Measurements from ENCODE around the gene RPL32. TPM values are rescaled to one million over a fixed set of nuclear protein-coding genes. Genes with fewer than 3 reads are reported as not detected.
"Not testable (repeated sequence)": the region's sequence is repeated elsewhere in the genome, so short reads cannot be mapped to it uniquely, and the experiment has no call there.

RPL32 gene
- polyA plus RNA-seq, 6 donors from 2014 or later = 1,322 to 3,271 (median 2,987) TPM

GRCh38 chr3:12856626-12857025 is 15.3 kb upstream of the RPL32 start:
- H3K36me3 Mint-ChIP-seq = no peaks in the 10 kb centered on the region
- H3K9me3 Mint-ChIP-seq = no peaks in the 10 kb centered on the region
- no peak for ATAC-seq (ENCODE audit: low read depth in 2 of 2)
- no peak overlapping the region for H3K27ac Mint-ChIP-seq
- peaks cover 26 to 58% (median 30%) of the 10 kb centered on the region in 3 donors for H3K27me3 Mint-ChIP-seq
- DNase-seq = no peak
- no peak overlapping the region for H3K4me3 Mint-ChIP-seq
- no peaks in the 10 kb centered on the region for H3K4me1 Mint-ChIP-seq

- H3K36me3 Mint-ChIP-seq = no peaks in the 10 kb centered on the region
- no peaks in the 10 kb centered on the region for H3K4me1 Mint-ChIP-seq
- H3K27me3 Mint-ChIP-seq = peaks cover 26 to 51% (median 27%) of the 10 kb centered on the region in 3 donors
- no peak for ATAC-seq (ENCODE audit: low read depth in 2 of 2)
- no peak for DNase-seq
- H3K4me3 Mint-ChIP-seq = no peak overlapping the region
- no peak overlapping the region for H3K27ac Mint-ChIP-seq
- H3K9me3 Mint-ChIP-seq = peaks cover 0 to 4% (median 0%) of the 10 kb centered on the region in 7 donors
Observed at GRCh38 chr3:12854565-12854964, 13.2 kb upstream of the RPL32 start.

DNA sequence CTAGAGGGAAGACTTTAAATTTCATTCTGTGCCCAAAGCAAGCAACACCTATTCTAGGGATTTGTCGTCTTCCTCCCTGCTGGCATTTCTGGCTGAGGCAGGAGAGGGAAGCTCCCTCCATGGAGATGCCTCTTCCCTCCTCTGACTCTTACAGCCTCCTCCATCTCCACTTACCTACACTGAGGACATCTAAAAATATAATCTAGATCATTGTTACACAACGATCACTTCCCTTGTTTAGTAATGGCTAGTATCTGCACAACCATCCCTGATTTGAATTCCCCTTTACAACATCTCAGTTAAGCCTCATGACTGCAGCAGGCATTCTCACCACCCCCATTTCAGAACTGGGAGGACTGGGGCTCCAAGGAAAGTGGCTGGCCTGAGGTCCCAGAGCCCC is 12.5 kb upstream of the RPL32 start:
- H3K27ac Mint-ChIP-seq; DNase-seq; H3K36me3 Mint-ChIP-seq; H3K4me3 Mint-ChIP-seq; H3K4me1 Mint-ChIP-seq; H3K9me3 Mint-ChIP-seq; ATAC-seq (ENCODE audit: low read depth in 2 of 2): not testable (repeated sequence)
- peaks cover 20 to 47% (median 27%) of the 10 kb centered on the region in 3 donors for H3K27me3 Mint-ChIP-seq

- H3K27ac Mint-ChIP-seq = no peak overlapping the region
- no peaks in the 10 kb centered on the region for H3K36me3 Mint-ChIP-seq
- DNase-seq (no peak), ATAC-seq (ENCODE audit: low read depth in 2 of 2) (no peak)
- peaks cover 17 to 35% (median 27%) of the 10 kb centered on the region in 3 donors for H3K27me3 Mint-ChIP-seq
- peaks cover 0 to 4% (median 0%) of the 10 kb centered on the region in 7 donors for H3K9me3 Mint-ChIP-seq
- no peaks in the 10 kb centered on the region for H3K4me1 Mint-ChIP-seq
- no peak overlapping the region for H3K4me3 Mint-ChIP-seq
Observed at GRCh38 chr3:12852201-12852600, 10.8 kb upstream of the RPL32 start.

DNA sequence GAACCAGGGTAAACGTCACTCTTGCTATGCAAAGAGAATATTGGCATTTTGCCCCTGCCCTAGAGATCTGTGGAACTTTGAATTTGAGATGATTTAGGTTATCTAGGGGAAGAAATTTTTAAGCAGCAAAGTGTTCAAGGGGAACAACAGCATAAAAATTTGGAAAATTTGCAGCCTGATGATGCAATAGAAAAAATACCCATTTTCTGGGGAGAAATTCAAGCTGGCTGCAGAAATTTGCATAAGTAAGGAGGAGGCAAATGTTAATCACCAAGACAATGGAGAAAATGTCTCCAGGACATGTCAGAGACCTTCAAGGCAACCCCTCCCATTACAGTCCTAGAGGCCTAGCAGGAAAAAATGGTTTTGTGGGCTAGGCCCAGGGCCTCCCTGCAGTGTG is 4.4 kb upstream of the RPL32 start:
- peaks cover 0 to under 1% (median 0%) of the 10 kb centered on the region in 7 donors for H3K9me3 Mint-ChIP-seq
- peaks cover 0 to 3% (median 2%) of the 10 kb centered on the region in 3 donors for H3K27me3 Mint-ChIP-seq
- H3K36me3 Mint-ChIP-seq = peaks cover 0 to 2% of the 10 kb centered on the region in 2 donors
- peaks cover 6 to 9% (median 6%) of the 10 kb centered on the region in 3 donors for H3K4me1 Mint-ChIP-seq
- ATAC-seq (ENCODE audit: low read depth in 2 of 2) (no peak), DNase-seq (no peak)
- H3K4me3 Mint-ChIP-seq = no peak overlapping the region
- no peak overlapping the region for H3K27ac Mint-ChIP-seq

- no peaks in the 10 kb centered on the region for H3K9me3 Mint-ChIP-seq
- H3K4me1 Mint-ChIP-seq = peaks cover 18 to 42% (median 36%) of the 10 kb centered on the region in 3 donors
- ATAC-seq (ENCODE audit: low read depth in 2 of 2) (no peak), DNase-seq (no peak)
- peak overlapping the region in 5 of 6 donors; percentile 18 to 100 (median 99) for H3K27ac Mint-ChIP-seq
- H3K4me3 Mint-ChIP-seq = peak overlapping the region in 1 of 8 donors; percentile 97
- H3K27me3 Mint-ChIP-seq = no peaks in the 10 kb centered on the region
- H3K36me3 Mint-ChIP-seq = peaks cover 0 to 22% of the 10 kb centered on the region in 2 donors
Observed at GRCh38 chr3:12842469-12842868, 1.1 kb upstream of the RPL32 start.

GRCh38 chr3:12841970-12842328 is 584 bp upstream of the RPL32 start:
- Mint-ChIP-seq H3K27ac (peak overlapping the region; percentile 99 to 100 (median 100)), H3K4me1 (peaks cover 18 to 47% (median 36%) of the 10 kb centered on the region in 3 donors), H3K4me3 (peak overlapping the region; percentile 79 to 98 (median 96)), H3K27me3 (no peaks in the 10 kb centered on the region), H3K9me3 (no peaks in the 10 kb centered on the region), H3K36me3 (peaks cover 0 to 22% of the 10 kb centered on the region in 2 donors)
- ATAC-seq (ENCODE audit: low read depth in 2 of 2) = no peak
- DNase-seq = no peak

GRCh38 chr3:12840591-12841148 is 695 bp downstream of the RPL32 start:
- Mint-ChIP-seq H3K27ac (peak overlapping the region; percentile 99 to 100 (median 100)), H3K36me3 (peaks cover 8 to 22% of the 10 kb centered on the region in 2 donors), H3K9me3 (no peaks in the 10 kb centered on the region), H3K27me3 (no peaks in the 10 kb centered on the region), H3K4me1 (peaks cover 18 to 49% (median 36%) of the 10 kb centered on the region in 3 donors), H3K4me3 (peak overlapping the region; percentile 89 to 98 (median 97))
- peak; percentile 45 to 51 for ATAC-seq (ENCODE audit: low read depth in 2 of 2)
- DNase-seq = no peak

- H3K36me3 Mint-ChIP-seq = peaks cover 9 to 22% of the 10 kb centered on the region in 2 donors
- peak overlapping the region; percentile 89 to 98 (median 97) for H3K4me3 Mint-ChIP-seq
- peaks cover 18 to 49% (median 36%) of the 10 kb centered on the region in 3 donors for H3K4me1 Mint-ChIP-seq
- not testable (repeated sequence) for H3K9me3 Mint-ChIP-seq; H3K27me3 Mint-ChIP-seq; DNase-seq; ATAC-seq (ENCODE audit: low read depth in 2 of 2)
- peak overlapping the region; percentile 99 to 100 (median 100) for H3K27ac Mint-ChIP-seq
Observed at GRCh38 chr3:12840148-12840547, 1.2 kb downstream of the RPL32 start.

DNA sequence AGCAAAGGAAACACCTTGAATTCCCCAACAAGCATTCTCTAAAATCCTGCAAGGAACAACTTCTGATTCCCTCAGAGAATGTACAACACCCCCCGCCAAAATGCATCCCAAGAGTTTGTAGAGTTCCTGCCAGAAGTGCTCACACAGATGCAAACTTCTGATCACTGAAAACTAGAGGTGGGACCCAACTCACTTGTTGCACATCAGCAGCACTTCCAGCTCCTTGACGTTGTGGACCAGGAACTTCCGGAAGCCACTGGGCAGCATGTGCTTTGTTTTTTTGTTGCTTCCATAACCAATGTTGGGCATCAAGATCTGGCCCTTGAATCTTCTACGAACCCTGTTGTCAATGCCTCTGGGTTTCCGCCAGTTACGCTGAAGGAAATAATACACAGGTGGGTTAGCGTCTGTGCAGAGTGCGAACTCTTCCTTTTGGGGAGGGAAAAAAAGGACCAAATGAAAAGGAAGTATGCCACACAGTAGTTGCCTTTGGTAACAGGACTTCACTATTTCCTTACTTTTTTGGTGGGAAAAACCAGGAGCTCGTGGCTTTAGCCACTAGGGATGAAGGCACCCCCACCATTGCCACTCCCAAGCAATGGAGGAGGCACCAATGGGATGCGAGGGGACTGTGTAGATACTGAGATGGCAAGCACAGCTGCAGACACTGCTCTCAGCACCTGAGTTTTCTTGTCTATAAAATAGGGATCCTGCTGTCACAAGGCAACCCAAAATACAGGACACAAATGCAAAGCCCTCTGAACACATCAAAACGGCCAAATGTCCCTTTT is 2.0 kb downstream of the RPL32 start:
- peak overlapping the region; percentile 19 to 98 (median 97) for H3K4me3 Mint-ChIP-seq
- no peaks in the 10 kb centered on the region for H3K27me3 Mint-ChIP-seq
- peaks cover 9 to 22% of the 10 kb centered on the region in 2 donors for H3K36me3 Mint-ChIP-seq
- DNase-seq = no peak
- ATAC-seq (ENCODE audit: low read depth in 2 of 2) = no peak
- no peaks in the 10 kb centered on the region for H3K9me3 Mint-ChIP-seq
- peaks cover 18 to 49% (median 38%) of the 10 kb centered on the region in 3 donors for H3K4me1 Mint-ChIP-seq
- peak overlapping the region in 5 of 6 donors; percentile 7 to 100 (median 99) for H3K27ac Mint-ChIP-seq

GRCh38 chr3:12838179-12838965 is 3.0 kb downstream of the RPL32 start:
- no peak for ATAC-seq (ENCODE audit: low read depth in 2 of 2)
- Mint-ChIP-seq H3K4me1 (peaks cover 22 to 56% (median 38%) of the 10 kb centered on the region in 3 donors), H3K36me3 (peaks cover 9 to 22% of the 10 kb centered on the region in 2 donors), H3K27ac (peak overlapping the region in 4 of 6 donors; percentile 40 to 99 (median 80)), H3K4me3 (peak overlapping the region in 4 of 8 donors; percentile 2 to 97 (median 97)), H3K9me3 (no peaks in the 10 kb centered on the region), H3K27me3 (no peaks in the 10 kb centered on the region)
- DNase-seq = no peak

GRCh38 chr3:12837295-12837986 is 3.9 kb downstream of the RPL32 start:
- H3K4me1 Mint-ChIP-seq = peaks cover 22 to 62% (median 38%) of the 10 kb centered on the region in 3 donors
- H3K36me3 Mint-ChIP-seq = peaks cover 9 to 22% of the 10 kb centered on the region in 2 donors
- peak overlapping the region in 1 of 8 donors; percentile 97 for H3K4me3 Mint-ChIP-seq
- no peak for DNase-seq
- no peaks in the 10 kb centered on the region for H3K9me3 Mint-ChIP-seq
- H3K27ac Mint-ChIP-seq = no peak overlapping the region
- no peaks in the 10 kb centered on the region for H3K27me3 Mint-ChIP-seq
- no peak for ATAC-seq (ENCODE audit: low read depth in 2 of 2)

Measured in naive B cell (primary cell).